Caco-2 (cell line): ENCODE measurements around the gene TLE3. TPM values are rescaled to one million over a fixed set of nuclear protein-coding genes. Genes with fewer than 3 reads are reported as not detected.

Source experiments
- BruUV-seq: library from RNA; stranded (reverse); fragments of 400-500 nt; replicated peaks from 2 replicates; lab custom pipeline; 2021; lab: Mats Ljungman, UMichigan
- CTCF ChIA-PET: fragments of 300-600 bp; sonication (Branson Sonifier 250); formaldehyde crosslinking; loops from one replicate; lab custom pipeline; 2022; ENCODE audit warnings: antibody characterized with exemption; lab: Charles Lee
- POLR2A ChIA-PET: fragments of 300-600 bp; sonication (Branson Sonifier 250); formaldehyde crosslinking; loops from one replicate; lab custom pipeline; 2022; ENCODE audit warnings: antibody characterized with exemption; lab: Charles Lee
- DNase-seq, 2 experiments: peaks; one replicate each; pipeline versions ENCODE4 v3.0.0 to v3.0.0-alpha.2; 2020 to 2022
- H3K27me3 ChIP-seq: replicated peaks from 2 replicates; pipeline ENCODE4 v1.6.0; 2011; ENCODE audit warnings: low read length; ENCODE audit not compliant: control insufficient read depth, insufficient read depth
- H3K36me3 ChIP-seq: 2 replicates; pipeline ENCODE4 v1.5.1; 2011; ENCODE audit warnings: low read length; ENCODE audit not compliant: control insufficient read depth, insufficient read depth
- H3K4me1 ChIP-seq: fragments of 250-450 bp; sonication (Bioruptor Pico); 2 replicates; pipeline ENCODE4 v1.5.1; 2020; ENCODE audit warnings: mild to moderate bottlenecking
- H3K4me3 ChIP-seq: 2 replicates; pipeline ENCODE4 v1.5.1; 2011; ENCODE audit warnings: low read depth, mild to moderate bottlenecking, control low read depth, low read length
- H3K9me3 ChIP-seq: fragments of 250-450 bp; sonication (Bioruptor Pico); 2 replicates; pipeline ENCODE4 v1.5.1; 2020; ENCODE audit warnings: mild to moderate bottlenecking, moderate library complexity
- H3K27ac Mint-ChIP-seq: one replicate; pipeline ENCODE4 v1.8.0; 2022; ENCODE audit warnings: mixed read lengths; ENCODE audit not compliant: unreplicated experiment
- H3K27me3 Mint-ChIP-seq: one replicate; pipeline ENCODE4 v1.8.0; 2022; ENCODE audit warnings: mixed read lengths; ENCODE audit not compliant: insufficient read depth, unreplicated experiment
- H3K36me3 Mint-ChIP-seq: one replicate; pipeline ENCODE4 v1.8.0; 2022; ENCODE audit warnings: mild to moderate bottlenecking, mixed read lengths; ENCODE audit not compliant: insufficient read depth, unreplicated experiment
- H3K4me1 Mint-ChIP-seq: one replicate; pipeline ENCODE4 v1.8.0; 2022; ENCODE audit warnings: low read depth, mixed read lengths; ENCODE audit not compliant: unreplicated experiment
- H3K4me3 Mint-ChIP-seq: one replicate; pipeline ENCODE4 v1.8.0; 2022; ENCODE audit warnings: mild to moderate bottlenecking, moderate library complexity, mixed read lengths; ENCODE audit not compliant: unreplicated experiment
- H3K9me3 Mint-ChIP-seq: one replicate; pipeline ENCODE4 v1.8.0; 2022; ENCODE audit warnings: mixed read lengths; ENCODE audit not compliant: unreplicated experiment
- CTCF ChIP-seq, 2 experiments: fragments of 200-600 bp in 1 of 2; IDR thresholded peaks; 1 replicate in 1 of 2; 2 replicates in 1 of 2; pipeline versions ENCODE4 v1.5.1 to v1.8.0; 2011 to 2022; ENCODE audit warnings: antibody characterized with exemption in 1 of 2, control low read depth in 1 of 2, inconsistent platforms in 1 of 2, low read depth in 1 of 2, low read length in 1 of 2, mild to moderate bottlenecking in 1 of 2, moderate library complexity in 1 of 2; ENCODE audit not compliant: insufficient read depth in 1 of 2, severe bottlenecking in 1 of 2, unreplicated experiment in 1 of 2
- intact Hi-C: fragments of 100-400 bp; cut with micrococcal nuclease; formaldehyde crosslinking; loops from one replicate; pipeline ENCODE4 v1.10.0; 2022; ENCODE audit not compliant: unreplicated experiment
- total RNA-seq: library from RNA; stranded (reverse); gene quantifications from 2 replicates; pipeline ENCODE4 v1.2.3, GENCODE V29; 2022

The TLE3 gene
- total RNA-seq, 1 experiment from 2014 or later = 105 TPM

- no peak for TF ChIP-seq CTCF (IDR thresholded peaks at IDR 0.05; ENCODE audit: insufficient read depth in 1 of 2, low read depth in 1 of 2, low read length in 1 of 2, severe bottlenecking in 1 of 2, unreplicated experiment in 1 of 2)
These were observed 25.9 kb downstream of the TLE3 start for GRCh38 chr15:70071799-70072198.

GRCh38 chr15:70069716-70070115, 28.0 kb downstream of the TLE3 start:
- no peak overlapping the region for H3K4me3 ChIP-seq
- DNase-seq = no peak
- no peaks in the 10 kb centered on the region for H3K4me1 ChIP-seq
- Mint-ChIP-seq H3K4me3 (no peak overlapping the region), H3K27ac (no peak overlapping the region), H3K27me3 (no peaks in the 10 kb centered on the region), H3K36me3 (peaks cover 81% of the 10 kb centered on the region), H3K9me3 (no peaks in the 10 kb centered on the region), H3K4me1 (no peaks in the 10 kb centered on the region)
- H3K27me3 ChIP-seq = no peaks in the 10 kb centered on the region
- no TSS peak for BruUV-seq
- POLR2A ChIA-PET = no interaction called here
- intact Hi-C loops = no loop called here
- TF ChIP-seq CTCF (IDR thresholded peaks at IDR 0.05; ENCODE audit: insufficient read depth in 1 of 2, low read depth in 1 of 2, low read length in 1 of 2, severe bottlenecking in 1 of 2, unreplicated experiment in 1 of 2) = no peak
- CTCF ChIA-PET = no interaction called here
- H3K36me3 ChIP-seq = peaks cover 3% of the 10 kb centered on the region; the same call in 1 of the 2 replicates
- H3K9me3 ChIP-seq = no peaks in the 10 kb centered on the region

More at GRCh38 chr15:70071799-70072198, 25.9 kb downstream of the TLE3 start:
- no peak for DNase-seq
- peaks cover 4% of the 10 kb centered on the region; the same call in 1 of the 2 replicates for H3K36me3 ChIP-seq
- Mint-ChIP-seq H3K4me3 (no peak overlapping the region), H3K36me3 (peaks cover 85% of the 10 kb centered on the region), H3K9me3 (no peaks in the 10 kb centered on the region), H3K27me3 (no peaks in the 10 kb centered on the region), H3K27ac (no peak overlapping the region), H3K4me1 (no peaks in the 10 kb centered on the region)
- CTCF ChIA-PET = no interaction called here
- intact Hi-C loops = no loop called here
- H3K9me3 ChIP-seq = no peaks in the 10 kb centered on the region
- no TSS peak for BruUV-seq
- H3K4me3 ChIP-seq = no peak overlapping the region
- POLR2A ChIA-PET = no interaction called here
- no peaks in the 10 kb centered on the region for H3K27me3 ChIP-seq
- H3K4me1 ChIP-seq = no peaks in the 10 kb centered on the region

GRCh38 chr15:70068783-70069565, 28.7 kb downstream of the TLE3 start:
- Mint-ChIP-seq H3K9me3 (no peaks in the 10 kb centered on the region), H3K4me3 (no peak overlapping the region), H3K27ac (no peak overlapping the region), H3K36me3 (peaks cover 81% of the 10 kb centered on the region), H3K4me1 (no peaks in the 10 kb centered on the region), H3K27me3 (no peaks in the 10 kb centered on the region)
- no peak for TF ChIP-seq CTCF (IDR thresholded peaks at IDR 0.05; ENCODE audit: insufficient read depth in 1 of 2, low read depth in 1 of 2, low read length in 1 of 2, severe bottlenecking in 1 of 2, unreplicated experiment in 1 of 2)
- no peaks in the 10 kb centered on the region for H3K27me3 ChIP-seq
- H3K4me1 ChIP-seq = no peaks in the 10 kb centered on the region
- DNase-seq = no peak
- H3K9me3 ChIP-seq = no peaks in the 10 kb centered on the region
- H3K36me3 ChIP-seq = peaks cover 3% of the 10 kb centered on the region; the same call in 1 of the 2 replicates
- BruUV-seq = no TSS peak
- intact Hi-C loops = no loop called here
- POLR2A ChIA-PET = no interaction called here
- CTCF ChIA-PET = interaction anchor here (0.8 kb wide), 1 partner anchor 197 kb away, joined by 3 read pairs; no protein-coding TSS in a partner anchor
- no peak overlapping the region for H3K4me3 ChIP-seq
